HG03432 (cell line): ENCODE measurements around the gene HIPK2.

ENCODE experiments used
- ATAC-seq: cut with Tn5 transposase; IDR thresholded peaks from one replicate; pipeline ENCODE4 v1.9.1; 2021; ENCODE audit warnings: mild to moderate bottlenecking, moderate library complexity; ENCODE audit not compliant: unreplicated experiment

The HIPK2 gene

DNA sequence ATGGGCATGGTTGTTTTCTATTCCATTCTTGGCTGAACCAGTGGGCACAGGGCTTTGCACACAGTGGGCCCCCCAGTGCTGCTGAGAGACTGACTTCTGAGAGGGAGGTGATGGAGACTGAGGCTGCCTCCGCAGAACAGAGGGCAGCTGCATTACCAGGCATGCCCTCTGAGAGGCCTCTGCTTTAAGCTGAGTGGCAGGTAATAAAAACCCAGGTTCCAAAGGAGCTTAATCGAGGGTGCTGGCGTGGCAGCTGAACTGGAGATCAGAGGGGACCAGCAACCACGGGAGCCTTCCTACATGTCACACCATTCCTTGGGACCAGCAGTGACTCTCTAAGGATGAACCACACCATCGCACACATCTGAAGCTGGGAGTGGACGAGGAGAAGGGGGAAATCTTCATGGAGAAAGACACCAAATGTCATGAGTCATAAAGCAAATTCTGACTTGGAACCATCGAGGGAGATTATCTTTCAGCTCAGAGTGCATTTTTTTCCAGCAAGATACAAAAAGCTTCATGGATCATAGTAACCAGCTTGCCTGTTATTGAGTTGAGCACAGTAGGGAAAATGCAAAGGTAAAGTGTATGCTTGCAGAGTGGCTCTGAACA, 24.6 kb downstream of the HIPK2 start:
- ATAC-seq, result no peak

DNA sequence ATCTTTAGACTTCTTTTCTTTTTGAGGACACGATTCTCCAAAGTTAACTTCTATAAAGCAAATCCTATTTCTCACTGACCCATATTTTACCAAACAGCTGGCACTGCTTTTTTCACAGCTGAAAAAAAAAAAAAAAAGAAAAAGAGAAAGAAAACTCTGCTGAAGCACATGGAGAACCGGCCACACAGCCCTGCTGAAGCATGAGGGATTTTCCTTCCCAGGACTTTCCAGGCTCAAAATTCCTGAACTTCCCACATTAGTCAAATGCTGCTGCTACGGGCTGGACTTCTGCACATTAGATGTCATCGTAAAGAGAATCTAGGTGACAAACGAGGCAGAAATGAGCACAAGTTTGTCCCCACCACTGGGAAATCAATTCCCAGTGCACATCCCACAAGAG, 25.2 kb downstream of the HIPK2 start:
- no peak for ATAC-seq

DNA sequence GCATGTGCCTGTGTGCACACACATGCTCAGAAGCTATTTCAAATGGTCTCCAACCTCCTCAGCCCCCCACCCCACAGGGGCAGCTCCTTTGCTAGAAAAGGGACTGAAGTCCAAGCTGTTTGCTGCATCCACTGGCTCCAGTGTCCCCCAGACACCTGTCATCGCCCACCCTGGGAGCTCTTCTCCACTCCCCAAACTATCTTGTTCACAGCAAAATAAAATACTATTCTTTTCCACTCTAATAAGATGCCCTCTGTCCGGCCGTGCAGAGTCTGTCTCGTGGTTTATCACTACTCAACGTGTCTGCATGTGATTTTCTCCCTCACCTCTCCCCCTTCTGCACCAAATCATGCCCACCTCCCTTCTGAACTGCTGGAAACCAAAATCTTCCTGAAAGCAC, 25.6 kb downstream of the HIPK2 start:
- no peak for ATAC-seq

DNA sequence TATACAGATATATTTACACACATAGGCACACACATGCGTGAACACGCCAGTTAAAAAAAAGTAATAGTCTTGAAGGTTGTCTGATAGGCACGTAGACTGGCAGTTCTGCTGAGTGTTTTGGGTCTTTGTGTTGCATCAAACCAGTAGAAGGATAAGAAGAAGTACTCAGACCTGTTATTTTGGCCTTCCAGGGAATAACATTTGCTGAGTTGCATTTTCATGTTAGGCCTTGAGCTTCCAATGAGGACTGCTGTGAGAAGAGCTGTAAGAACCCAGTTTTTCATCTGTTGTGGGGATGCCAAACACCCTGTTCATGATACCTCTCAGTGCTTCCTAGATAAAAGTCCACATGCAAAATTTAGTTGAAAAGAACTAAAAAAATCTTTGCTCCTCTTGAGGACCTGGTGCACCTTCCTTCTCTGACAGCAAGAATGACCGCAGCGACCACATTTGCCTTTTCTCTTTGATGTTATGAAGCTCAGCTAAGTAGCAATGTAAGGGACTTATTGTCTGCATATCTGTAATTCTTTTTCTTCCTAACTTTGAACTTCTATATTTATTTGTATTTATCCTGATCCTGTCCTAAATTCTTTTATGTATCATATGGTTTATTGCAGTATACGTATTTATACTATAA, 27.2 kb downstream of the HIPK2 start:
- no peak for ATAC-seq

DNA sequence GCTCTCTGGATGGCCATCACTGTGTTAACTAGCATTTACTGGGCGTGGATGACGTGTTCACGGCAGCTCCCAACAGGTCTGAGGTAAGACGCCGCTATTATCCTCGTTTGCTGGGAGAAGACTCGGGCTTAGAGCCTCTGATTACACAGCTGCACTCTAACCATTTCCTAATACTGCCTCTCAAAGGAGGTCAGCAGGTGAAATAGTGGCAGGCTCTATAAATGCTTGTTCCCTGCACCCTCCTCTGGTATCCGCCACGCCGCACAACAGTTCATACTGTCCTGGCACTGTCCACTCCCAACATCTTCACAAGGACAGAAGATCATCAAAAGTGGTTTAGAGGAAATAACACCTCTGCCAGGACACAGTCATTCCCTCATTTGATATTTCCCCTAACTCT, 28.3 kb downstream of the HIPK2 start:
- no peak for ATAC-seq

DNA sequence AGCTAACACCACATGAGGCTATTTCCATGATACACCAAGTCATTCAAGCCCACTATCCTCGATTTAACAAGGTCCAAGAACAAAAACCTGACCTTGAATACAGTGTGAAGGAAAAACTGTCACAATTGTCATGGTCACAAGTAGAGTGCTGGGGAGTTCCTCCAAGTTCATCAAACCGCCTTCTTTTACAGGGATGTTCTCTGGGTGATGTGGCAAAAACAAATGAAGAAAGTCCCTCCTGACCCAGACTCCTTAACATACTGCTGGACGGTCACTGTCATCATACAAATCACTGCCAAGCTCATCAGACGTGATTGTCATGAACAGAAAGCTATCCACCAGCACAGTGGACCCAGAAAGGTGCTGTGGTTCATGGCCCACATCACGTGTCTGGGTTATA, 28.9 kb downstream of the HIPK2 start:
- ATAC-seq, result no peak

DNA sequence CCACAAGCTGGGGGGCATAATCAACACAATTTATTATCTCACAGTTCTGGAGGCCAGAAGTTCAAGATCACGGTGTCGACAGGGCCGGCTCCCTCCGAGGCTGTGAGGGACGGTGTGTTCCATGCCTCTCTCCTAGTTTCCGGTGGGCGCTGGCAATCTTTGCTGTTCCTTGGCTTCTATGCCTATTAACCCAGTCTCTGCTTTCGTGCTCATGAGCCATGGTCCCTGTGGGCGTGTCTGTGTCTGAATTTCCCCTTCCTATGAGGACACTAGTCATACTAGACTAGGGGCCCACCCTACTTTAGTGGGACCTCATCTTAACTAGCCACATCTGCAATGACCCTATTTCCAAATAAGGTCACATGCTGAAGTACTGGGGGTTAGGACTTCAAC, 29.4 kb downstream of the HIPK2 start:
- no peak for ATAC-seq

DNA sequence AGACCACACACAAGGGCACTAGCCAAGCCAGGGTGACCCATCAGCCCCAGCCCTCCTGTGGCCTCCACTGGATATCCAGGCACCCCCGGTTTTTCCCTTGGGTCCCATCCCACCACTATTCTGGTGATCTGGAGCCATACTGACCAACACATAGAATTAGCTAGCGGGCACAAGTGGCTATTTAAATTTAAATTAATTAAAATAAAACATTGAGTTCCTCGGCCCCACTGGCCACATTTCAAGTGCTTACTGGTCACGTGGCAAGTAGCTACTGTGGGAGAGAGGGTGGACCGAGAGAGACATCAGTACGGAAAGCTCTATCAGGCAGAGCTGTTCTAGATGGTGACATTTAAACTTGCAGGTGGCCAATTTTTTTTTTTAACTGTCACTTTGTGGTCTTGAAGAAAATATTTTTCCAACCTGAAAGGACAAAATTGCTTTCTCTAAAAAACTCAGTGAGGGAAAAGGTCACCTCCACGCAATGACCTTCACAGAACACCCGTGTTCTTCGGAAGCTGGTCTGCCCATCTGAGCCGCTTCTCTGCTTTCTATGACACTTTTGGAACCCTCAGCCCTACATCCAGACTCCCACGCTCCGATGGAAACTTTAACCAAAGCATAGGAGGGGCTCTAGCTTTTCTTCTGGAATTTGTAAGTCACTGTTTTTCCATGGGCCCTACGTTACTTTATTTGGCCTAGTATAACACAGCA, 30.0 kb downstream of the HIPK2 start:
- no peak for ATAC-seq

DNA sequence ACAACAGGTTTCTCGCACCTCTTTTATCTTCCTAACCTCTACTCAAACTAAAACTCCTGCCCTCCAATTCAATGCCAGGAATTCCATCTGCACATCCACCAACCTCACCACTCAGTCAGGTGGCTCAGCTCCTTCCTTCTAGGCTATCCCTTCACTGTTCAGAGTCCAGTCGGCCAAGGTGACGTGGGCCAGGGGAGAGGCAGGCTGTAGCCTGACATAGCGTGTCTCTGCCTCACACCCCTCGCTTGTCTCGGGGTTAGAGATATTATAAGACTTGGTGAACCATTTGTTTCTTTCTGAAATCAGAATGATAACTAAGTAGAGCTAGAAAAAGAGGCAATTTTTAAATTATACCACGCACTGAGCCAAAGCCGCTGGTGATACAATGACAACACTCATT, 31.1 kb downstream of the HIPK2 start:
- ATAC-seq, result no peak

DNA sequence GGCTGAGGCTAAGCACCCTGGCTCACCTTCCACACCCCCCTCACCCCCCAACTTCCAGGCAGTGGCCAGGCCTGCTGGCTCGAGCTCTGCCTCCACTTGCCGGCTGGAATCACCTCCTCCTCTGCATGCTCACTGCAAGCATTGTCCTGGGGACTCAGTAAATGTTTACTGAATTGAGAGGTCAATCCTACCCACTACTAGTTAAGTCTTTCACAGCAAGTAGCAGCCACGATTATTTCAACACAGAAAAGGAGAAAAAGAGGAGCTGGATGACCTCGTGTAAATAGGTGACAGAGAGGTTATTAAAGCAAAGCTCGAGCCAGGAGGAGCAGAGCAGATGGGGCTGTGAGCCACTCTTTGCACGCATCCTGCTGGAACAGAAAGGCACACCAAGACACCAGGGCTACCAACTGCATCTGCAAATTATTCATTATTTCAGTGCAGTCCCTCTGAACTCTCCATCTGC, 32.1 kb downstream of the HIPK2 start:
- ATAC-seq, result no peak

DNA sequence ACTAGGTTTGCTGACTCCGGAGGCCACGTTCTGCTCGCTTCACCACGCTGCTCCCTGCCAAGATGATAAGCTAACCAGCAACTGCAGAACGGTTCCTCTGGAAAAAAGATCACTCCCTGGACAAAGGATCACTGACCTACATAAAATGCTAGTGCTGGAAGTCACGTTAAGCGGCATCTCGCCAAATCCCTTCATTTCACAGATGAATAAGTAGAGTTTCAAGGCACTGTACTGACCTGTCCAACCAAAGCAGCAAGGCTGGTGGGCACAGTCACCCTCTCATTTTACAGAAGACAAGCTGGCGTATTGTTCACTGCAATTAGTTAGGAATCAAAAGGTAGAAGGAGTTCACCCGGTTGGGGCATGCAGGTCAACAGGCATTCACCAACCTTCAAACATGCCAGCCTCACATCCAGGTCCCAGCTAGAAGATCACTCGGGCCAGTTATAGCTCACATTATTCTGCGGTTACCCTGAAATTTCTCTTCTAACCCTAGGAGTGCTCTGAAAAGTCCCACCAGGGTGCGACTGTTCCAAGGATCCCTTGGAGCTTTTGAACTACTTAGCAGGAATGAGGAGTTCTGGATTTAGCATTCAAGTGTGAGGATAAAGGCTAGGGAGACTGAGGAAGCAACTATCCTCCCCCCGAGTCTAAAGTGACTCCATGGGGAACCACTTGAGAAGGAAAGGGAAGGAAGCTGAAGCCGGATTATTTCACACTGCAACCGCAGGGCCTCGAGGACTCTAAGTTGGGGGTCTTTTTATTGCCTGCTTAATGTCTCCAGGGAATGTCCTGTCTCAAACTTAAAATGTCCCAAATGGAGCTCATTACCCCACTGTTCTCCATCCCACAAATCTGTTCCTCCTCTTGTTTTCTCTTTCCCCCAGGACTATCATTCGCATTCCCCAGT, 32.8 kb downstream of the HIPK2 start:
- ATAC-seq, result no peak

DNA sequence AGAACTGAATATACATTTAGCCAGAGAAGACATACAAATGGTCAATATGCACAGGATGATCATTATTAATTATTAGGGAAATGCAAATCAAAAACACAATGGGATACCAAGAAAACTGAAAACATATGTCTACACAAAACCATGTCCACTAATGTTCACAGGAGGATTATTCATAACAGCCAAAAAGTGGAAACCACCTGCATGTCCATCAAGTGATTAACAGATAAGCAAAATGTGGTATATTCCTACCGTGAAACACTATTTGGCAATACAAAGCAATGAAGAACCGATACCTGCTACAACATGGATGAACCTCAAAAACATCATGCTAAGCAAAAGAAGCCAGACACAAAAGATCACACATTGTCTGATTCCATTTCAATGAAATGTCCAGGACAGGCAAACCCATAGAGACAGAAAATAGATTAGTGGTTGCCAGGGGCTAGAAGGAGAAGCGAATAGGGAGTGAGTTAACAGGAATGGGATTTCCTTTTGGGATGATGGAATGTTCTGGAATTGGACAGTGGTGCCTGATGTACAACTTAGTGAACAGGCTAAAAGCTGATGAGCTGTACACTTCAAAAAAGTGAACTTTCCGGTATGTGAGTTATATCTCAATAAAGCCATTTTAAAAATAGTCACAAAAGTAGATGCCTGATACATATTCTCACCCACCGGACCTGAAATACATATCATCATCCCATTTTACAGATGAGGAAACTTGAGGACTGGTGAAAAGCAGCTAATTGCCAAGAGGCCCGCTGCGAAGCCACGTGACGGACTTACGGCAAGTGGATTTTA, 33.6 kb downstream of the HIPK2 start:
- ATAC-seq, result no peak

DNA sequence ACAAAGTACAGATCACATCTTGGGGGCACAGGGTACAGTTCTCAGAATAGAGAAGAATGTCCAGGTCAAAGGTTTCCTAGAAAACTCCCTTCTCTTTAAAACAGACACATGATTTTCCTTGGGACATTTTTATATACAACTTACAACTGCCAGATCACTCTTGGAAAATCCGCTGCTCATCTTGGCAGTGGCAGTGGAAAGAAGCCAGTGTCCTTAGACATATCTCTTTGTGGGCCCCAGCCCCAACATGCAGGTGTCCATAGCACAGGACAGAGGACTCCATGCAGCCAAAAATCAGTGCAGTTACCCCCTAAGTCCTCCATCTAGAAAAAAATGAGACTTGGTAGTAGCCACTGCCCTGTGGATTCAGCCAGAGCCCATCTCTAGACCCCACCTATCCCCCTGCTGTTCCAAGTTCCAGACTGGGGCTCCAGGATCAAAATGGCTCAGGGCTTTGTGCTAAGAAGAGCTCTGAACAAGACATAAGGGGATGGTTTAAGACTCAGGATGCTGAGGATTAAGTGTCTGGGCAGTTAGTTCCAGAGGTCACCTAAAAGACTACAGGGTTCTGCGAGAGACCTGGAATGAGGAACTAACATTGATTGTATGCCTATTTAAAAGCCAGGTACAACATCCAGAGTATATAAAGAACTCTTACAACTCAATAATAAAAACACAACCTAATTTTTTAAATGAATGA, 34.4 kb downstream of the HIPK2 start:
- no peak for ATAC-seq

DNA sequence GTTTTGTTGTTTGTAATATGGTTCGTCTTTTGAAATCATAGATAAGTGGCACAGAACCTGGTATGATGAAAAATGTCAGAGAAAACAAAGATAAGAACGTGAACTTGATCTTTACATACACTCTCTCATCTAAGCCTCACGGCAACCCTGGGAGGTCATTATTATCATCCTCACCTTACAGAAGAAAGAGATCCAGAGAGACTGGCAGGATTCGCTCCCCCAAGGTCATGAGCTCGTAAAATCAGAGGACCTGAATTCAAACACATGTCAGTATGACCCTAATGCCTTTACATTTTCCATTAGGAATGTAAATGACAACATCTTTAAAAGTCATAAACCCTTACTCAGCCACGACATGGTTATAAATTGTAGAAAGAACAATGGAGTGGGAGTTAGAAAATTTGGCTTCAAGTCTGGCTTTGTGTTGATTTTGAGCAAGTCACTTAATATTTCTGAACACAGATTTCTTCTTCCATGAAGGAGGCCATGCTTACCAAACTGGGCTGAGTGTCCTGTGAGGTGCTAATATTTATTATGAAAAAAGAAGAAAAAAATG, 35.9 kb downstream of the HIPK2 start:
- ATAC-seq, result no peak

DNA sequence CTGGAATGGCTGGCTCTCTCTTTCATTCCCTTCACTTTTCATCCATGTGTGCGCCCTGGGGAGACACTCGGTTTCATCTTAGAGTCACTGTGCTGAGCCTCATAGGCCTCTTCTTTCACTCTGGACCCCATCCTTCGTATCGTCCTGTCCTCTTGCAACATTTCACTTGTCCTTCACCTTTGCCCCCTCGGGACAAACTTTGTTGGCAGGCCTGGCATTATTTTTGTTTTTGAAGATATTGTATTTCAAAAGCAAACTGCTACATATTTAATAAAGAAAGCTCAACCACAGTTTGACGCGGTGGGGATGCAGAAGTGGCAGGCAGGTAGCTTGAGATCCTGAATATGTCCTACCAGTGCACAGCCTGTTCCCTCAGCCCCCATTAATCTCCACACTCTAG, 36.6 kb downstream of the HIPK2 start:
- no peak for ATAC-seq

DNA sequence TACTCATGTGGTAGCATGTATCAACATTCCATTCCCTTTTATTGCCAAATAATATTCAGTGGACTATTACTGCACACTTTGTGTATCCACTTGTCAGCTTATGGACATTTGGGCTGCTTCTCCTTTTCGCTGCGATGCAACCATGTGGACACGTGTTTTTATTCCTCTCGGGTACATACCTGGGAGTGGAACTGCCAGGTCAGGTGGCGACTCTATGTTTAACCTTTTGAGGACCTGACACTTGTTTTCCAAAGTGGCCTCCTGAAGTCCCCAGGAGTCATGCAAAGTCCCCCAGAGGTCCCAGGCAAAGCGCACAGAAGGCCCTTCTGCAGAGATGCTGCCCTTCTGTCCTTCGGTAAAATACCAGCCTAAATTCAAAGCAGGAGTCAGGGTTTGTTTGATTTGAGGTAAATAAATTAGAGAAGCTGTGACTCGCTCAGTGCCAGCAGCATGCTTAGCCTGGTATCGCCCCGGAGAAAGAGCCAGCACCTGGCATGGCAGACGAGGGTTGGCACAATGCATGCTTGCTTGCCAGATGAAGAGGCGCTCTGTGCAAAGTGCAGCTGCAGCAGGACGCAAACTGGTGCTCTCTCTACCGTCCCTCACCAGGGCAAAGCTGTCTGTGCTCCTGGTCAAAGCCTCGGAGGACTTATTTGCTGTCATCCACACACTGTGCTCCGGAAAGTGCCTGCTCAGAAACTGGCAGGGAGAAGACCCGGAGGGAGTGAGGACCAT, 37.8 kb downstream of the HIPK2 start:
- ATAC-seq, result no peak

DNA sequence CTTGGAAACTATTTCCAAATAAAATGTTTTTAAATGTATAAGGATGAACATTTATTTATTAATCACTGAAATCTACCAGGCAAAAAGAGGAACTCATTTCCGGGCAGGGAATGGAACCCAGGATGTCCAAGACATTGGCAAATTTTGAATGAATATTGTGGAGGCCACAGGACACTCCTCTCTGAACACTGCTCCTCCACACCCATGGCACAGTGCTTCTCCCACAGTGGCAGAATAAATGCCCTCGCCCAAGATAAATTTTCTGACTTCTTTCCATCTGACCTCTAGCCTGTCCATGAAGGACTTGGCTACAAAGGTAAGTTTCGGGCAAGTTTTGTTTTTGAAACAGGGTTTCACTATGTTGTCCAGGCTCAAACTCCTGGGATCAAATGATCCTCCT, 39.0 kb downstream of the HIPK2 start:
- ATAC-seq, result no peak

DNA sequence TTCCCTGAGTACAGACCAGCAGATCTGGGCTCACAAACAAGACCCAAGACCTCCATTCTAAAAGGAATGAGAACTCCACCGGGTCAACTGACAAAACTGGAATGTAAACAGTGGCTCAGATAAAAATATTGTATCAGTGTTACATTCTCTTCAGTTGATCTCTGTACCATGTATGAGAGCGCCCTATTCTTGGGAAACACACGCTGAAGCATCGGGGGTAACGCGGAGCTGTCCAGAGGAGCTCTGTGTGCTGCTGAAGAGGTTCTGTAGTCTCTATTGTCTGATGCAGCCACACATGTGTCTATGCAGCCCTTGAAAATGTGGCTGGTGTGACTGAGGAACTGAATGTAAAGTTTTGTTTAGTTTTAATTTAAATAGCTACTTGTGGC, 39.7 kb downstream of the HIPK2 start:
- ATAC-seq, result no peak
